OCI-LY3 (cell line): ENCODE measurements around the gene RNF144A.

Experiments
- CTCF ChIP-seq: fragments of 200-600, 300-600 bp; sonication (generic); IDR thresholded peaks from 2 replicates; pipeline ENCODE4 v1.5.1; 2014; ENCODE audit warnings: antibody characterized with exemption, low read length, low read depth
- EZH2phosphoT487 ChIP-seq: fragments of 200-600 bp; shearing (Covaris generic); IDR thresholded peaks from 2 replicates; pipeline ENCODE4 v1.6.1; 2018; ENCODE audit warnings: antibody characterized with exemption, mixed run types, low read depth

- TF ChIP-seq CTCF (no peak), EZH2phosphoT487 (no peak)
Observed at GRCh38 chr2:6920743-6921064, 3.5 kb downstream of the RNF144A start.
